Mucosa of stomach (tissue), 1 donor: ENCODE results near the gene ACTA1.

Source experiments
- H3K27me3 ChIP-seq: one replicate; pipeline ENCODE4 v1.7.0; 2013; ENCODE audit warnings: mild to moderate bottlenecking, low read length; ENCODE audit not compliant: control insufficient read depth, insufficient read depth
- H3K36me3 ChIP-seq: one replicate; pipeline ENCODE4 v1.7.0; 2013; ENCODE audit warnings: low read length; ENCODE audit not compliant: control insufficient read depth, insufficient read depth
- H3K4me1 ChIP-seq: one replicate; pipeline ENCODE4 v1.7.0; 2013; ENCODE audit warnings: mild to moderate bottlenecking, low read length; ENCODE audit not compliant: control insufficient read depth, insufficient read depth
- H3K4me3 ChIP-seq: one replicate; pipeline ENCODE4 v1.7.0; 2013; ENCODE audit warnings: low read length
- H3K9ac ChIP-seq: one replicate; pipeline ENCODE4 v1.7.0; 2013; ENCODE audit warnings: mild to moderate bottlenecking, low read length, moderate library complexity
- H3K9me3 ChIP-seq: one replicate; pipeline ENCODE4 v1.7.0; 2013; ENCODE audit warnings: mild to moderate bottlenecking, low read length, moderate library complexity; ENCODE audit not compliant: control insufficient read depth
- donor health status: Pancreatic carcinoma.

The ACTA1 gene

DNA sequence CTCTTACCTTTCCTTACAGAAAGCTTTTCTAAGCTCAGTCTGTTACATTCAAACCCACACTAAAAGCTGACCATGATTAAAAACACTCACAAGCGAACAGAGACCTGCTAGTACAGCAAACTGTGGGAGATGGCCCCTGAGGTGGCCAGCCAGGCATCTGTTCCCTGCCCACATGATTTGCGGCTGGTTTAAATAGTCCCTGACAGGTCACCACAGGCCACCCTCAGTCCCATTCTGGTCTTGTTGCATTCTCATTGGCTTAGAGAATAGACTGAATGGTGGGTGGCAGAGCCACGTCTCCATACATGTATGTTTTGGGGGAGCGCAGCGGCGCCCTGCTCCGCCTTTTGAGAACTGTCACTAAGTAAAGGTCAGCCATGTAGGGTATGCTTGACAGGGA is 2.3 kb upstream of the ACTA1 start:
- Histone ChIP-seq H3K4me3 (no peak overlapping the region), H3K36me3 (no peaks in the 10 kb centered on the region), H3K4me1 (peaks cover 2% of the 10 kb centered on the region), H3K27me3 (peaks cover 42% of the 10 kb centered on the region), H3K9ac (no peak overlapping the region), H3K9me3 (no peaks in the 10 kb centered on the region)

DNA sequence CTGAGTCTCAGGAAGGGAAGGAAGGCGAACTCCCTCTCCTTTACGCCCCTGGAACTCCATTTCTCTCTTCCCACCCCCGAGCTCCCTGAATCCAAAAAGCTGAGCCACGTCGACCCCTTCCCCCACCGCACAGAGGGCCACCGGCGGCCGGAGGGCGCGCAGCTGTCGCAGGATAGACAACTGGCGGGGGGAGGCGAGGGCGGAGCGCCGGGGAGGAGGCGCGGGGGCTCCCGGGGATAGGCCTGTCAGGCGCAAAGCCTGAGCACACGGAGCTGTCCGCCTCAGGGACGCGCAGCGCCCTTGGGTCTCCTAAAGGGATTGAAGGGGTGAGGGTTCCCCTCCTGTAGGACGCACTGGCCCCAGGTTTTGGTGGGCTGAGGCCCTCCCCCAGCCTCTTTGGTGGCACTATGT is 752 bp upstream of the ACTA1 start:
- Histone ChIP-seq H3K4me1 (peaks cover 6% of the 10 kb centered on the region), H3K4me3 (no peak overlapping the region), H3K27me3 (peaks cover 56% of the 10 kb centered on the region)

DNA sequence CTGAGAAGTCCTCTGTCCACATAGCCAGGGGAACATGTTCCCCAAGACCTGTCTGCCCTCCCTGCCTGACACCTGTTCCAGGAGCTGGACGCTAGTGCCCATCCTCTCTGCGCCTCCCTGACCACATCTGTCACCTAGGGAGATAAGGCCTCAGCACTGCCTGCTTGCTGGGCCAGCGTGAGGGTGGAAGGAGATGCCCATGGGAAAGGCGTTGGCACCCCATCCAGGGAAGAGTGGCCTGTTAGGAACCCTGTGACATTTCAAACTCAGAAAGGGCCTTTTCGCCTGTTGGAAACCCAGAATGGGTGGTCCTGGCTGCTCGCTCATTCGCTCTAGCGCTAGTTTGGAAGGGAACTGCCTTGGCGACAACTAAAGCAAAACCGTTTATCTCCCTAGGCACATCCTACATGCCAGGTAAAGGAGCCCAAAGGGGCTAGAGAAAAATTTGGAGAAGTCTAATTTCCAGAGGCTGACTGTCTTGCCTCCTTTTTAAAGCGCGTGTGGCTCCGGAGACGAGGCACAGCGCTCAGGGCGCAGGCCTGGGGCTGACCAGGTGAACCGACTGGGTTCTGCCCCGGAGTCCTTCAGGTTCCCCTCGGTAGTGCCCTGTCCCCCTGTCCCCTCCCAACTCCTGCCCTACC is 410 bp downstream of the ACTA1 start:
- Histone ChIP-seq H3K36me3 (no peaks in the 10 kb centered on the region), H3K4me1 (peaks cover 6% of the 10 kb centered on the region), H3K4me3 (no peak overlapping the region), H3K9ac (no peak overlapping the region), H3K9me3 (no peaks in the 10 kb centered on the region), H3K27me3 (peaks cover 61% of the 10 kb centered on the region)

More for the DNA sequence above, 752 bp upstream of the ACTA1 start:
- Histone ChIP-seq H3K9ac (no peak overlapping the region), H3K36me3 (no peaks in the 10 kb centered on the region), H3K9me3 (no peaks in the 10 kb centered on the region)

DNA sequence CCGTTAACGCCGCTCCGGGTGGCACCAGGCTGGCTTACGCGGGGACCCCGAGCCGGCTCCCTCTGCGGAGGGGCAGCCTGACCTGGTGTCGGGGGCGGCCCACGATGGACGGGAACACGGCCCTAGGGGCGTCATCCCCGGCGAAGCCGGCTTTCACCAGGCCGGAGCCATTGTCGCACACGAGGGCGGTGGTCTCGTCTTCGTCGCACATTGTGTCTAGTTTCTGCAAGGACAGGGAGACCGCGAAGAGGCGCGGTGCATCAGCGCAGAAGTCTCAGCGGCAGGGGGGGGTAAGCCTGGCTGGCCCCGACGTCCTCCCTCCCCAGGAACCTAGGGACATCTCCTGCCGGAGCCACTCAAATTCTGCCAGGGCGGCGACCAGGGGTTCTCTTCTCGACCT is 989 bp downstream of the ACTA1 start:
- Histone ChIP-seq H3K36me3 (no peaks in the 10 kb centered on the region), H3K4me1 (peaks cover 6% of the 10 kb centered on the region), H3K9me3 (no peaks in the 10 kb centered on the region), H3K4me3 (no peak overlapping the region), H3K9ac (no peak overlapping the region), H3K27me3 (peaks cover 61% of the 10 kb centered on the region)

DNA sequence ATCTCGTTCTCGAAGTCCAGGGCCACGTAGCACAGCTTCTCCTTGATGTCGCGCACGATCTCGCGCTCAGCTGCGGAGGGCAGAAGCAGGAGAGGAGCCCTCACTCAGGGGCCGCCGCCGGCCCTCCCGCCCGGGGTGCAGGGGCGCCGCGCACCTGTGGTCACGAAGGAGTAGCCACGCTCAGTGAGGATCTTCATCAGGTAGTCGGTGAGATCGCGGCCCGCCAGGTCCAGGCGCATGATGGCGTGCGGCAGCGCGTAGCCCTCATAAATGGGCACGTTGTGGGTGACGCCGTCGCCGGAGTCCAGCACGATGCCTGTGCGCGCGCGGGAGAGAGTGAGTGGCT is 1.8 kb downstream of the ACTA1 start:
- H3K9ac ChIP-seq: no peak overlapping the region
- H3K4me3 ChIP-seq: no peak overlapping the region
- H3K9me3 ChIP-seq: no peaks in the 10 kb centered on the region
- H3K27me3 ChIP-seq: peaks cover 61% of the 10 kb centered on the region
- no peaks in the 10 kb centered on the region for H3K36me3 ChIP-seq
- peaks cover 6% of the 10 kb centered on the region for H3K4me1 ChIP-seq

DNA sequence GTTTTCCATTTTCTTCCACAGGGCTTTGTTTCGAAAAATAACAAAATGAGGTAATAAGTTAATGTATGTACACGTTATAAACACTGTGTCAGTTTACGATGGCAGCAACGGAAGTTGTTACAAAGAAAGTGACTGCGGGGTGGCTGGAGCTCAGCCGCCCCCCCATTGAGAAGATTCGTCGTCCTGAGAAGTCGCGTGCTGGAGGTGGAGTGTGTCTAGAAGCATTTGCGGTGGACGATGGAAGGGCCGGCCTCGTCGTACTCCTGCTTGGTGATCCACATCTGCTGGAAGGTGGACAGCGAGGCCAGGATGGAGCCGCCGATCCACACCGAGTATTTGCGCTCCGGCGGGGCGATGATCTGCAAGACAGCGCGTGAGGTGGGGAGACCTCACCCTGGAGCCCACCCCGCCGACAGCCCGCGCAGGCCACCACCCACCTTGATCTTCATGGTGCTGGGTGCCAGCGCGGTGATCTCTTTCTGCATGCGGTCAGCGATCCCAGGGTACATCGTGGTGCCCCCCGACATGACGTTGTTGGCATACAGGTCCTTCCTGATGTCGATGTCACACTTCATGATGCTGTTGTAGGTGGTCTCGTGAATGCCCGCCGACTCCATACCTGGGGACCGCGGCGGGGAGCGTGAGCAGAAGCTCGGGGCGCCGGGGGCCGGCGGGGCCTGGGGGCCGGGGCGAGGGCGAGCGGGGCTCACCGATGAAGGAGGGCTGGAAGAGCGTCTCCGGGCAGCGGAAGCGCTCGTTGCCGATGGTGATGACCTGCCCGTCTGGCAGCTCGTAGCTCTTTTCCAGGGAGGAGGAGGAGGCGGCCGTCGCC is 2.4 kb downstream of the ACTA1 start:
- H3K36me3 ChIP-seq: no peaks in the 10 kb centered on the region
- H3K4me3 ChIP-seq: no peak overlapping the region
- H3K4me1 ChIP-seq: peaks cover 6% of the 10 kb centered on the region
- H3K9ac ChIP-seq: no peak overlapping the region
- H3K27me3 ChIP-seq: peaks cover 65% of the 10 kb centered on the region
- no peaks in the 10 kb centered on the region for H3K9me3 ChIP-seq

DNA sequence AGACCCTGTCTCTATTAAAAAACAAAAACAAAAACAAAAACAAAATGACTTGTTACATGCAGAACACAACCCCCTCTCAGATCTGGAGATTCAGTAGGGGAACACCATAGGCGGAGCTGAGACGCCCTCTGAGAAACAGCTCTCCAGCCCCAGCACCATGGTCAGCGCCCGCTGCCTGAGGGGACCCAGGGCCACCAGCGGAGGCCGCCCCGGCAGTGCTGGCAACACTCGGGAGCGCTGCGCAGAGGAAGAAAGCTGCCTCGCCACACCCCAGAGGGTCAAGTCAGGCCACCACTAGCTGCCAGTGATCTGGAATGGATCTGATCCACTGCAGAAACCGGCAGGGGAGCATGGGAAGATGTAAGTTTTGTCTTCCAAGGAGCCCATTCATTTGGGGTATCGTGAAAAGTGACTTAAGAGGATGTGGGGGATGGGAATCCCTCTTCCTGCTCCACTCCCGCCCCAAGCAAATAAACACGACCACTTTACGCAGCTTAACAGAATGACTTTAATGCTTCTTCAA is 3.1 kb downstream of the ACTA1 start:
- Histone ChIP-seq H3K27me3 (peaks cover 65% of the 10 kb centered on the region), H3K9ac (no peak overlapping the region), H3K4me1 (peaks cover 6% of the 10 kb centered on the region), H3K36me3 (no peaks in the 10 kb centered on the region), H3K4me3 (no peak overlapping the region), H3K9me3 (no peaks in the 10 kb centered on the region)

DNA sequence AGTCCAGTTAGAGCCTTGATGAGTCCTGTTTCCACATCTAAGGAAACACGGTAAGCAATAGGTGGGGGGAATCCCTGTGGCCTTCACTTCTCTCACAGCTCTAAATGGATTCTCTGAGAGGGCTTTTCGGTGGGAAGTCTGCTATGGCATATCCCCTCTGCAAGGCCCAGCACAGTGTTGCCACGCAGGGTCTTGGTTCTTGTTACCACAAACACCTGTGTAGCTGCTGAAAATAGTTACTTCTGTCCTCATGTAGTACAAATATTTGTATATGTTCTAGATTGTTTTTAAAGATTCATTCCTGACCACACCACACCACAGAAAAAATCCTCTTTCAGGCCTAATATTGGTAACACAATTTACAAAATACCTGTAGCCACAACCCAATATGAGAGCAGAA is 5.6 kb downstream of the ACTA1 start:
- Histone ChIP-seq H3K4me1 (peaks cover 6% of the 10 kb centered on the region), H3K9me3 (no peaks in the 10 kb centered on the region), H3K27me3 (peaks cover 47% of the 10 kb centered on the region), H3K9ac (no peak overlapping the region), H3K4me3 (no peak overlapping the region), H3K36me3 (no peaks in the 10 kb centered on the region)

DNA sequence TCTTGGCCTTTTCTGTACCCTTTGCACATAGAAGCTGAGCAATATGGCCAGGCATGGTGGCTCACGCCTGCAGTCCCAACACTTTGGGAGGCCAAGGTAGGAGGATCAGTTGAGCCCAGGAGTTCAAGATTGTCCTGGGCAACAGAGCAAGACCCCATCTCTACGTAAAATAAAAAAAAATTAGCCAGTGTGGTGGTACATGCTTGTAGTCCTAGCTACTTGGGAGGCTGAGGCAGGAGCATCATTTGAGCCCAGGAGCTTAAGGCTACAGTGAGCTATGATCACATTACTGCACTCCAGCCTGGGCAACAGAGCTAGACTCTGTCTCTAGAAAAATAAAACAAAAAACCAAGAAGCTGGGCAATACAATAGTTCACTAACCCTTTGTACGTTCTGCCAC is 6.3 kb downstream of the ACTA1 start:
- peaks cover 6% of the 10 kb centered on the region for H3K4me1 ChIP-seq
- no peaks in the 10 kb centered on the region for H3K36me3 ChIP-seq
- H3K4me3 ChIP-seq: no peak overlapping the region
- H3K27me3 ChIP-seq: peaks cover 40% of the 10 kb centered on the region
- no peak overlapping the region for H3K9ac ChIP-seq
- H3K9me3 ChIP-seq: no peaks in the 10 kb centered on the region

DNA sequence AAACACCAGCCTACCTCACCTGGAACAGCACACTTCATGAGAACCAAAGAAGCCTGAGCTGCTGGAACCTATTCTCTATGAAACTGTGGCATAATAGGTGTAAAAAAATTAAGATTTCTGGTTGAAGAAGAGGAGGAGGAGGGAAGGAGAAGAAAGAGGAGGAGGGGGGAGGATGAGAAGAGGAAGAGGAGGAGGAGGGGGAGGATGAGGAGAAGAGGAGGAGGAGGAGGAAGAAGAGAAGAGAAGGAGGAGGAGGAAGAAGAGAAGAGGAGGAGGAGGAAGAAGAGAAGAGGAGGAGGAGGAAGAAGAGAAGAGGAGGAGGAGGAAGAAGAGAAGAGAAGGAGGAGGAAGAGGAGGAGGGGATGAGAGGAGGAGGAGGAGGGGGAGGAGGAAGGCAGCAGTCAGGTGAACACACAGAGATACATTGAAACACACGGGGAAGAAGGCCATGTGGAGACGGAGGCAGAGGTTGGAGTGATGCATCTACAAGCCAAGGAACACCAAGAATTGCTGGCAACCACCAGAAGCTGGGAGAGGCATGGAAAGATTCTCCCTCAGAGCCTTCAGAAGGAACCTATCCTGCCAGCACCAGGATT is 8.2 kb downstream of the ACTA1 start:
- Histone ChIP-seq H3K36me3 (no peaks in the 10 kb centered on the region), H3K9ac (no peak overlapping the region), H3K27me3 (peaks cover 23% of the 10 kb centered on the region), H3K9me3 (no peaks in the 10 kb centered on the region), H3K4me1 (no peaks in the 10 kb centered on the region), H3K4me3 (no peak overlapping the region)

DNA sequence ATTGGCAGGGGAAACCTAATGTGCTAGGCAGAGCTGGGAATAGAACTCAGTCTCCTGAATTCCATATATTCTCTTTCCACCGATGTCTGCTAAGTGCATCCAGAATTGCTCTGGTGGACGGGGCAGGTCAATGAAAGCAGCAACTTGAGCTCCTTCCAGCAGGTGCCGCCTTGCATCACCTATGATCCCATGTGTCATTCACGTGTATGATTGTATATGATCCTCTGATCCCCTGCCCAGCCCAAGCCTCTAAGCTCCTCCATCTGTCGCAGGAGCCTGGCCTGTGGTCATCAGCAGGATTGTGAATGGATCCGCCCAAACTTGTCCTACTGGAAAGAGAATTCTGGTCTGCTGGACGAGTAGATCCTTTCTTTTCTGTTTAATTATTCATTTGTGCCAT is 13.1 kb downstream of the ACTA1 start:
- Histone ChIP-seq H3K36me3 (no peaks in the 10 kb centered on the region), H3K9me3 (no peaks in the 10 kb centered on the region), H3K9ac (no peak overlapping the region), H3K4me1 (no peaks in the 10 kb centered on the region), H3K4me3 (no peak overlapping the region), H3K27me3 (peaks cover 5% of the 10 kb centered on the region)

DNA sequence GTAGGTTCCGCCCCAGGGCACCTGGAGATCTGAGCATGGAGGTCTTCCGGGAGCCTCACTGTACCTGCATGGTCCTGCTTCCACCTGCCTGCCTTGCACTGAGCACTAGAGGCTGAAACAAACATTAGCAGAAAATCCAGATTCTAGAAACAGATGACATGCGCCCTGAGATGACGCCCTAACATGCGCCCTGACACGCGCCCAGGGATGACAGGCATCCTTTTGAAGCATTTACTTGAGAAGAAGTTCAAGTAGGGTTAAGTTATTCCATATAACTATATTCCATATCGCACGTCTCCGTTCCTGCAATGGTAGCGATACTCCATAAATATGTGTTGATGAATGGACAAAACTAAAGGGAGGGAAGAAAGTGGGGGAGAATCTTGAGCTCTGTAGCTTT is 13.7 kb downstream of the ACTA1 start:
- H3K4me1 ChIP-seq: no peaks in the 10 kb centered on the region
- H3K9me3 ChIP-seq: no peaks in the 10 kb centered on the region
- no peak overlapping the region for H3K4me3 ChIP-seq
- H3K9ac ChIP-seq: no peak overlapping the region
- H3K36me3 ChIP-seq: no peaks in the 10 kb centered on the region
- H3K27me3 ChIP-seq: peaks cover under 1% of the 10 kb centered on the region
